ENCODE measurements around the gene SLC35B1. TPM values are rescaled to one million over a fixed set of nuclear protein-coding genes. Genes with fewer than 3 reads are reported as not detected.
"Not testable (repeated sequence)": the region's sequence is repeated elsewhere in the genome, so short reads cannot be mapped to it uniquely, and the experiment has no call there.

Gene SLC35B1
- total RNA-seq, 4 donors from 2014 or later: 32.4 to 68.5 (median 36.2) TPM

GRCh38 chr17:49677933-49678847 is 29.6 kb downstream of the SLC35B1 start, which contains the start of gene SPOP:
TSS of gene SPOP (minus strand) at chr17:49678097. CDS start at chr17:49622810, 55,287 bp downstream.
- WGBS, 2 donors: 19 to 20% methylated on average over 37 to 43 of the region's 53 CpGs
- Histone ChIP-seq H3K9me3 (no peaks in the 10 kb centered on the region), H3K27ac (peak within 1 kb of the TSS; percentile 93 to 99 (median 98)), H3K4me1 (peaks cover 0 to 44% (median 30%) of the 10 kb centered on the region in 3 donors), H3K36me3 (peaks cover 0 to 10% (median 0%) of the 10 kb centered on the region in 3 donors), H3K27me3 (no peaks in the 10 kb centered on the region), H3K4me3 (peak within 1 kb of the TSS; percentile 59 to 79 (median 78))
- peak in 3 of 4 donors; percentile 35 to 48 (median 41) for TF ChIP-seq POLR2A (IDR thresholded peaks at IDR 0.05)
- TF ChIP-seq, protein P1, sequence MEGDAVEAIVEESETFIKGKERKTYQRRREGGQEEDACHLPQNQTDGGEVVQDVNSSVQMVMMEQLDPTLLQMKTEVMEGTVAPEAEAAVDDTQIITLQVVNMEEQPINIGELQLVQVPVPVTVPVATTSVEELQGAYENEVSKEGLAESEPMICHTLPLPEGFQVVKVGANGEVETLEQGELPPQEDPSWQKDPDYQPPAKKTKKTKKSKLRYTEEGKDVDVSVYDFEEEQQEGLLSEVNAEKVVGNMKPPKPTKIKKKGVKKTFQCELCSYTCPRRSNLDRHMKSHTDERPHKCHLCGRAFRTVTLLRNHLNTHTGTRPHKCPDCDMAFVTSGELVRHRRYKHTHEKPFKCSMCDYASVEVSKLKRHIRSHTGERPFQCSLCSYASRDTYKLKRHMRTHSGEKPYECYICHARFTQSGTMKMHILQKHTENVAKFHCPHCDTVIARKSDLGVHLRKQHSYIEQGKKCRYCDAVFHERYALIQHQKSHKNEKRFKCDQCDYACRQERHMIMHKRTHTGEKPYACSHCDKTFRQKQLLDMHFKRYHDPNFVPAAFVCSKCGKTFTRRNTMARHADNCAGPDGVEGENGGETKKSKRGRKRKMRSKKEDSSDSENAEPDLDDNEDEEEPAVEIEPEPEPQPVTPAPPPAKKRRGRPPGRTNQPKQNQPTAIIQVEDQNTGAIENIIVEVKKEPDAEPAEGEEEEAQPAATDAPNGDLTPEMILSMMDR (IDR thresholded peaks at IDR 0.05): no peak
- intact Hi-C loops (cut with DNase I): loop anchor here (10.0 kb wide), 1 partner anchor 63 kb away; no protein-coding TSS in a partner anchor
- DNase-seq: peak; percentile 99

DNA sequence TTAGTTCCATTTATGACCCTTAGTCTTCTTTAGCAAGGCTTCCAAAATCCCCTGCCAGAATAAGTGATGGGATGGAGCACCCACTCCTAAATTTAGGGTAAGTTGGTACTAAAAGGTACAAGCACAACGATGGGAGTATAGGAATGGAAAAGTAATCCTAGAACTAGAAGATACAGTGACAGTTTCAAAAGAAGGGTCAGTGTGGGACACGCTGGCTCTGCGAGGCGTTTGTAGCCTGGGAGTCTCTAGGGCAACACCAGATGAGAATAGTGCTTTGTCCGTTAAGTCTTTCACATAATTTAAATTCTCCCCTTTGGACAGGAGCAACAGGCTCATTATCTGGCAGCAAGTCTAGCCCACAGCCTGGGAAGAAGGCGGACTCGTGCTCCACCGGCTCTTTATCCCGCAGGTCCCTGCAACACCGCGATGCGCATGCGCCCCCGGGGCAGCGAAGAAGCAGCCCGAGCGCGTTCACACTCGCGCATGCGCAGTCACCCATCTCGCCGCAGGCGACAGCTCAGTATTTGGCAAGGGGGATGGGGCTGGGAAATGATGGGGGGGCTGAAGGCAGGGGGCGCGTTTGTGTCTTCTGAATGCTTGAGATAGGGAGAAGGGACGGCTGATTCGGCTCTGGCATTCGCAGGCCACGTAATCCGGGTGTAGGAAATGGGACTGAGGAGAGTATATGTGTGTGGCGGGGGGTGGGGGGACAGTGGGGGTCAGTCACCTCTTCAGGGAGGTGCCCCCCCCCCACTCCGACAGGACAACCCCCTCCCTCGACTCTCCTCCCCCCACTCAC is 30.4 kb downstream of the SLC35B1 start:
- Histone ChIP-seq H3K27me3 (no peaks in the 10 kb centered on the region), H3K36me3 (peaks cover 0 to 12% (median 4%) of the 10 kb centered on the region in 3 donors), H3K4me3 (peak overlapping the region; percentile 59 to 79 (median 78)), H3K9me3 (no peaks in the 10 kb centered on the region), H3K4me1 (peaks cover 0 to 50% (median 30%) of the 10 kb centered on the region in 3 donors), H3K27ac (peak overlapping the region; percentile 93 to 99 (median 98))
- DNase-seq: peak; percentile 71
- TF ChIP-seq POLR2A (IDR thresholded peaks at IDR 0.05): peak in 2 of 4 donors; percentile 15 to 26
- TF ChIP-seq, protein P1 (IDR thresholded peaks at IDR 0.05): no peak
- intact Hi-C loops (cut with DNase I): loop anchor here (10.0 kb wide), 1 partner anchor 63 kb away; no protein-coding TSS in a partner anchor
- 0 to 1% methylated on average over 10 to 11 of the region's 34 CpGs for WGBS, 2 donors

DNA sequence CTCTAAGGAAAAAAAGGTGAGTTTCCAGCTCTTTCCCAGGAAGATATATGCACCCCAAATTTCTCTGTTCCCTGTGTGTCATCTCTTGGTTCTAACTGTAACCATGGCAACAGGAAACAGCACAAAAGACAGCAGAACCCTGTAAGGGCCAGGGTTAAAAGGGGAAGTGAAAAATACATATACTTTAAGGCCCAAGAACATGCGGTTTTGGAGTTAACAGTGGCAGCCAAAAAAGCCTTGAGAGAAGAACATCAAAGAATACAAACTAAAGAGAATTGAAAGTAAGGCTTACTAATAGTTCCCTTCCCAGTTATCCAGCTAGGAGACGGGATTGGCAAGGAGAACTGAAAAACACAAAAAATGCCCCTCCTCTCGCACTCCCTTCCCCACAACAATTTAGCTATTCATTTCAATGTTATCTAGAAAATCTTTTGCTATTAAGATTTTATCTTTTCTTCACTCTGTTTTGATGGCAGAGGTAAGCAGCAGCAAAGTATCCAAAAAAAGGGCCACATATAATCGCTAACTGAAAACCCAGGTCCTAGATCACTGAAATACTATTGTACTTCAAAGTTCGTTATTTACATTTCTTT is 31.4 kb downstream of the SLC35B1 start:
- TF ChIP-seq, protein P1 (IDR thresholded peaks at IDR 0.05): no peak
- TF ChIP-seq POLR2A (IDR thresholded peaks at IDR 0.05): no peak
- H3K4me1 ChIP-seq: peaks cover 0 to 55% (median 30%) of the 10 kb centered on the region in 3 donors
- no peaks in the 10 kb centered on the region for H3K9me3 ChIP-seq
- H3K4me3 ChIP-seq: peak overlapping the region; percentile 59 to 79 (median 78)
- intact Hi-C loops (cut with DNase I): loop anchor here (10.0 kb wide), 1 partner anchor 62 kb away; no protein-coding TSS in a partner anchor
- 12 to 13% methylated on average over 5 of the region's 5 CpGs for WGBS, 2 donors
- no peaks in the 10 kb centered on the region for H3K27me3 ChIP-seq
- H3K36me3 ChIP-seq: peaks cover 0 to 12% (median 4%) of the 10 kb centered on the region in 3 donors
- no peak for DNase-seq
- H3K27ac ChIP-seq: peak overlapping the region; percentile 93 to 99 (median 98)

DNA sequence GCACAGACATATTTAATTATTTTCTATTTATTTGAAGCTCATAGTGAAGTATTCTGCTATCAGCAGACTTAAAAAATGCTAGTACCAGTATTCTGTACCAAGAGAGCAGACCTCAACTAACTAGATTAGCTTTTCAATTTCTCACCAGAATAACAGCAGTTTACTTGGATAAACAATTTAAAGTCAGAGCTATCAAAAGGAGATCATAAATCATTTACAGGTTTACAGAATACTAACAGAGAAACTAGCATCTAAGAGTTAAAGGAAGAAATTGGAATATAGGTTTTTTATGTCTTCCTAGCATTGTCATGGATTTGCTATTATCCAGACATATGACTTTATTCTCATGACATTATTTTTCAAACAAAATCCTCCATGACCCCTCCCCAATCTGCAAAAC is 33.3 kb downstream of the SLC35B1 start:
- TF ChIP-seq POLR2A (IDR thresholded peaks at IDR 0.05): no peak
- TF ChIP-seq, protein P1 (IDR thresholded peaks at IDR 0.05): no peak
- no peak overlapping the region for H3K4me3 ChIP-seq
- H3K27ac ChIP-seq: peak overlapping the region in 1 of 4 donors; percentile 25
- intact Hi-C loops (cut with DNase I): loop anchor here (10.0 kb wide), 1 partner anchor 60 kb away; no protein-coding TSS in a partner anchor
- no peaks in the 10 kb centered on the region for H3K27me3 ChIP-seq
- DNase-seq: no peak
- no peaks in the 10 kb centered on the region for H3K9me3 ChIP-seq
- peaks cover 0 to 72% (median 30%) of the 10 kb centered on the region in 3 donors for H3K4me1 ChIP-seq
- H3K36me3 ChIP-seq: peaks cover 0 to 12% (median 4%) of the 10 kb centered on the region in 3 donors

DNA sequence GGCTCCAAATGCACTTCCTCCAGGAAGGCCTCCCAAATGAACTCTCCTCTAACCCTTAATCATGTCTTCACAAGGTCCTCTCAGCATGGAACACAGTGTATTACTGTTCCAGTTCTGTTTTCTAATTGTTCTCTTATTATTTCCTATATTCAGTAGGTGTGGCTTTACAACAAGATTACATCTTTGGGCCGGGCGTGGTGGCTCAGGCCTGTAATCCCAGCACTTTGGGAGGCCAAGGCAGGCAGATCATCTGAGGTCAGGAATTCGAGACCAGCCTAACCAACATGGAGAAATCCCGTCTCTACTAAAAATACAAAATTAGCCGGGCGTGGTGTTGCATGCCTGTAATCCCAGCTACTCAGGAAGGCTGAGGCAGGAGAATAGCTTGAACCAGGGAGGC is 34.1 kb downstream of the SLC35B1 start:
- peaks cover 0 to 72% (median 30%) of the 10 kb centered on the region in 3 donors for H3K4me1 ChIP-seq
- 83 to 85% methylated on average over 4 to 6 of the region's 6 CpGs for WGBS, 2 donors

More for the DNA sequence above, 34.1 kb downstream of the SLC35B1 start:
- not testable (repeated sequence) for H3K27me3 ChIP-seq, H3K4me3 ChIP-seq, H3K9me3 ChIP-seq, DNase-seq
- intact Hi-C loops (cut with DNase I): loop anchor here (10.0 kb wide), 1 partner anchor 59 kb away; no protein-coding TSS in a partner anchor
- peaks cover 0 to 12% (median 4%) of the 10 kb centered on the region in 3 donors for H3K36me3 ChIP-seq
- peak overlapping the region in 2 of 4 donors; percentile 25 to 32 for H3K27ac ChIP-seq

Measured in esophagus squamous epithelium (tissue), 5 donors.